Measurements from ENCODE around the gene CACNA1C. TPM values are rescaled to one million over a fixed set of nuclear protein-coding genes. Genes with fewer than 3 reads are reported as not detected.

Gene CACNA1C
- total RNA-seq, 4 donors from 2014 or later = 3.8 to 13.6 (median 5.7) TPM

- no peak for TF ChIP-seq CTCF (IDR thresholded peaks at IDR 0.05)
- ATAC-seq (ENCODE audit: low FRiP score) = no peak
- no peak for DNase-seq (ENCODE audit: low spot score)
Observed at GRCh38 chr12:2638273-2639019, 585.7 kb downstream of the CACNA1C start.

GRCh38 chr12:2639020-2639298 lies 586.2 kb downstream of the CACNA1C start:
- TF ChIP-seq CTCF (IDR thresholded peaks at IDR 0.05) = no peak
- no peak for DNase-seq (ENCODE audit: low spot score)
- ATAC-seq (ENCODE audit: low FRiP score) = no peak

GRCh38 chr12:2640281-2640680 lies 587.5 kb downstream of the CACNA1C start:
- DNase-seq (ENCODE audit: low spot score) (no peak), ATAC-seq (ENCODE audit: low FRiP score) (no peak)
- TF ChIP-seq CTCF (IDR thresholded peaks at IDR 0.05) = no peak

GRCh38 chr12:2640709-2641108 lies 587.9 kb downstream of the CACNA1C start:
- ATAC-seq (ENCODE audit: low FRiP score) (peak; percentile 84), DNase-seq (ENCODE audit: low spot score) (peak; percentile 30)
- no peak for TF ChIP-seq CTCF (IDR thresholded peaks at IDR 0.05)

GRCh38 chr12:2641207-2641606 lies 588.4 kb downstream of the CACNA1C start:
- no peak for TF ChIP-seq CTCF (IDR thresholded peaks at IDR 0.05)
- ATAC-seq (ENCODE audit: low FRiP score) (no peak), DNase-seq (ENCODE audit: low spot score) (no peak)

GRCh38 chr12:2641761-2642160 lies 589.0 kb downstream of the CACNA1C start:
- DNase-seq (ENCODE audit: low spot score) = no peak
- no peak for TF ChIP-seq CTCF (IDR thresholded peaks at IDR 0.05)
- no peak for ATAC-seq (ENCODE audit: low FRiP score)

GRCh38 chr12:2642176-2642892 lies 589.5 kb downstream of the CACNA1C start:
- DNase-seq (ENCODE audit: low spot score) (no peak), ATAC-seq (ENCODE audit: low FRiP score) (no peak)
- no peak for TF ChIP-seq CTCF (IDR thresholded peaks at IDR 0.05)
